ENCODE results near the gene HJV.

HJV gene

GRCh38 chr1:145972580-145972979, 49.0 kb downstream of the HJV start:
- in situ Hi-C loops (cut with MboI; ENCODE audit: low sequenced_read_pairs, unreplicated experiment): loop anchor here (5.0 kb wide), 1 partner anchor 45 kb away; no protein-coding TSS in a partner anchor
- TF ChIP-seq CTCF (IDR thresholded peaks at IDR 0.05; ENCODE audit: borderline replicate concordance, control extremely low read depth, extremely low read depth, insufficient read depth, missing control alignments): no peak

More at GRCh38 chr1:145972580-145972979, 49.0 kb downstream of the HJV start:
- no peak for DNase-seq (ENCODE audit: low spot score)

Data from GM13976 (cell line).